ENCODE results near the gene DNAH17.

Gene DNAH17

GRCh38 chr17:78449983-78450595, 127.1 kb downstream of the DNAH17 start:
- no peak for DNase-seq (ENCODE audit: low spot score)

GRCh38 chr17:78448356-78448993, 128.7 kb downstream of the DNAH17 start:
- DNase-seq (ENCODE audit: low spot score), result no peak

GRCh38 chr17:78446833-78447232, 130.4 kb downstream of the DNAH17 start:
- no peak for DNase-seq (ENCODE audit: low spot score)

GRCh38 chr17:78444392-78444791, 132.8 kb downstream of the DNAH17 start:
- DNase-seq (ENCODE audit: low spot score), result no peak

GRCh38 chr17:78442648-78443218, 134.5 kb downstream of the DNAH17 start:
- no peak for DNase-seq (ENCODE audit: low spot score)

- DNase-seq (ENCODE audit: low spot score), result no peak
Observed at GRCh38 chr17:78441271-78441971, 135.8 kb downstream of the DNAH17 start.

GRCh38 chr17:78438694-78439325, 138.4 kb downstream of the DNAH17 start:
- no peak for DNase-seq (ENCODE audit: low spot score)

- no peak for DNase-seq (ENCODE audit: low spot score)
Observed at GRCh38 chr17:78438271-78438691, 138.9 kb downstream of the DNAH17 start.

- DNase-seq (ENCODE audit: low spot score), result no peak
Observed at GRCh38 chr17:78437508-78438169, 139.6 kb downstream of the DNAH17 start.

- no peak for DNase-seq (ENCODE audit: low spot score)
Observed at GRCh38 chr17:78435330-78436005, 141.7 kb downstream of the DNAH17 start.

GRCh38 chr17:78434455-78435329, 142.5 kb downstream of the DNAH17 start:
- DNase-seq (ENCODE audit: low spot score), result no peak

- DNase-seq (ENCODE audit: low spot score), result no peak
Observed at GRCh38 chr17:78433780-78434335, 143.3 kb downstream of the DNAH17 start.

- DNase-seq (ENCODE audit: low spot score), result no peak
Observed at GRCh38 chr17:78433013-78433727, 144.0 kb downstream of the DNAH17 start.

GRCh38 chr17:78432226-78433012, 144.8 kb downstream of the DNAH17 start:
- no peak for DNase-seq (ENCODE audit: low spot score)

GRCh38 chr17:78431692-78431958, 145.6 kb downstream of the DNAH17 start:
- no peak for DNase-seq (ENCODE audit: low spot score)

- DNase-seq (ENCODE audit: low spot score), result no peak
Observed at GRCh38 chr17:78430892-78431691, 146.1 kb downstream of the DNAH17 start.

- DNase-seq (ENCODE audit: low spot score), result no peak
Observed at GRCh38 chr17:78429618-78429995, 147.6 kb downstream of the DNAH17 start.
